GM12864 (cell line): ENCODE measurements around the gene PACS1.

Experiments used
- DNase-seq: peaks from one replicate; pipeline ENCODE4 v3.0.0-alpha.2; 2011; ENCODE audit warnings: low read depth
- H3K4me3 ChIP-seq: 2 replicates; pipeline ENCODE4 v1.5.1; 2011; ENCODE audit warnings: mild to moderate bottlenecking, low read depth, low read length, control low read depth
- CTCF ChIP-seq: IDR thresholded peaks from 2 replicates; pipeline ENCODE4 v1.5.1; 2011; ENCODE audit warnings: low read depth, mild to moderate bottlenecking, moderate library complexity, low read length, control low read depth, inconsistent platforms; ENCODE audit errors: missing control alignments

PACS1 gene

GRCh38 chr11:66168289-66168688, 98.2 kb downstream of the PACS1 start:
- DNase-seq = no peak
- no peak overlapping the region for H3K4me3 ChIP-seq
- no peak for TF ChIP-seq CTCF

GRCh38 chr11:66172146-66172545, 102.1 kb downstream of the PACS1 start:
- DNase-seq = no peak
- no peak for TF ChIP-seq CTCF
- H3K4me3 ChIP-seq = no peak overlapping the region

GRCh38 chr11:66176650-66177049, 106.6 kb downstream of the PACS1 start:
- TF ChIP-seq CTCF = no peak
- DNase-seq = no peak
- H3K4me3 ChIP-seq = no peak overlapping the region

GRCh38 chr11:66178183-66178582, 108.1 kb downstream of the PACS1 start:
- no peak overlapping the region for H3K4me3 ChIP-seq
- no peak for DNase-seq
- TF ChIP-seq CTCF = no peak

GRCh38 chr11:66178871-66179270, 108.8 kb downstream of the PACS1 start:
- DNase-seq = no peak
- TF ChIP-seq CTCF = no peak
- H3K4me3 ChIP-seq = no peak overlapping the region

GRCh38 chr11:66181632-66182315, 111.7 kb downstream of the PACS1 start:
- no peak for TF ChIP-seq CTCF

GRCh38 chr11:66183494-66184048, 113.5 kb downstream of the PACS1 start:
- no peak for TF ChIP-seq CTCF
- no peak for DNase-seq
- H3K4me3 ChIP-seq = no peak overlapping the region

More at GRCh38 chr11:66181632-66182315, 111.7 kb downstream of the PACS1 start:
- DNase-seq = no peak
- no peak overlapping the region for H3K4me3 ChIP-seq
